ENCODE results near the gene ARMS2.

- TF ChIP-seq CTCF (conservative IDR thresholded peaks at IDR 0.05) (no peak), ZFX (IDR thresholded peaks at IDR 0.05) (no peak)
These were observed 32.1 kb downstream of the ARMS2 start for GRCh38 chr10:122486406-122487080.
